ENCODE data around the gene TRNP1. TPM values are rescaled to one million over a fixed set of nuclear protein-coding genes. Genes with fewer than 3 reads are reported as not detected.

TRNP1 gene
- total RNA-seq, 1 experiment from 2014 or later, result 6.5 TPM

DNA sequence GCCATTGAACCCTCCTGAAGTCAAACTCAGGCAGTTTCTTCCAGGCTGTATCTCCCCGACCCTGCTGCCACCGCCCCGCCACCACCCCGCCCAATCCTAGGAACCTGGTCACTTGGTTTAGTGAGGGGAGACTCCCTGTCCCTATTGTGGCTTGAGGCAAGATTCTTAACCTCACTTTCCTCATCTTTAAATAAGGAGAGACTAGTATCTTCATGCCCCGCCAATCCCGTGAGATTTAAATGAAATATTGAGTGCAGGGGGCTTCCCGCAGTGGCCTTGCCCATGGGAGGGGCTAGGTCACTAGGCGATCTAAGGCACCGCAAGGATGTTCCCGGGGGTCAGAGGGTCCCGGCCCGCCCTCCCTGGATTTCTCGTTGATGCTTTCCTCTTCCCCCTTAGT lies 34.2 kb upstream of the TRNP1 start:
- Histone ChIP-seq H3K4me1 (replicated peaks) (peaks cover 23% of the 10 kb centered on the region), H3K27ac (no peak overlapping the region), H3K27me3 (replicated peaks) (peaks cover 21% of the 10 kb centered on the region), H3K4me3 (no peak overlapping the region), H3K9me3 (replicated peaks) (no peaks in the 10 kb centered on the region), H3K36me3 (no peaks in the 10 kb centered on the region)
- DNase-seq (ENCODE audit: low read depth in 1 of 2, low spot score in 2 of 2), result no peak

DNA sequence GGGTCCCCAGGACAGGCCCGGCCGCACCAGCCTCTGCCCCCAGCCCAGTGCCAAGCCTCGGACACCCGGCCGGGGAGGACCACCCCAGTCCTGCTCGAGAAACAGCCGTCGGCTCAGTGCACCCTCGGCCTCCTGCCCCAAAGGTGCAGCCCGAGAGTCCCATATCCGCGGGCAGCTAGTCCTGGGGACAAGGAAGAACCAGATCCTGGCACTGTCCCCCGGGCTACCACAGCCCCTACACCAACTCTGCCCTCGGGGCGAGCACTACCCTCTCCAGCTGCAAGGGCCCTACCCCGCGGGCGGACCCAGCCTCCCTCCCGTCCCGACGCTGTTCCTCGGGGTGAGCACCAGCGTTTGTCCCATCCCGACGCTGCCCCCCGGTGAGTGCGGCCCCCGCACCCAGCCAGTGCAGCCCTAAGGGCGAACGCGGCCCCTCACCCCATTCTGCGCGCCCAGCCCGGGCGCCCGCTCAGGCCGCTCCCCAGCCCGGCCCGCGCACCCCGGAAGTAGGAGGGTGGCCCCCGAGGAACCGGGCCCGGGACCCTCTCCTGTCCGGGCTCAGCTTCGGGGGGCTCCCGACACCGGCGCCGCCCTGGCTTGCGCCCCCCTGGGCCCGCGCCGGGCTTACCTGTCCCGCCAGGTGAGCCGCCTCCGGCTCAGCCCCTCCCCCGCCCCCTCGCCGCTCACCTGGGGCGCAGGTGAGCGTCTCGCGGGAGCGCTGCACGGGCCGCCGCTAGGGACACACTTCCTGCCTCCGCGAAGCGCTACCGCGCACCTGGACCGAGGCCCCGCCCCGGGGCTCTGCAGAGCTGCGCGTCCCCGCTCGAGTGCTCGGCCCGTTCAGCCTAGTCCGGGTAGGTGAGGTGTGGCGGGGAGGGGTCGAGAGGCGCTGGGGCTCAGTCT lies 33.5 kb upstream of the TRNP1 start, which contains the start of gene KDF1:
KDF1 (minus strand) TSS at position 747 of the 903 bp plus-strand sequence. CDS start 8,088 bp downstream, outside the sequence.
- Histone ChIP-seq H3K36me3 (no peaks in the 10 kb centered on the region), H3K27me3 (replicated peaks) (peaks cover 21% of the 10 kb centered on the region), H3K4me3 (no peak within 1 kb of the TSS), H3K4me1 (replicated peaks) (peaks cover 23% of the 10 kb centered on the region), H3K9me3 (replicated peaks) (no peaks in the 10 kb centered on the region), H3K27ac (no peak within 1 kb of the TSS)
- no peak for DNase-seq (ENCODE audit: low read depth in 1 of 2, low spot score in 2 of 2)

DNA sequence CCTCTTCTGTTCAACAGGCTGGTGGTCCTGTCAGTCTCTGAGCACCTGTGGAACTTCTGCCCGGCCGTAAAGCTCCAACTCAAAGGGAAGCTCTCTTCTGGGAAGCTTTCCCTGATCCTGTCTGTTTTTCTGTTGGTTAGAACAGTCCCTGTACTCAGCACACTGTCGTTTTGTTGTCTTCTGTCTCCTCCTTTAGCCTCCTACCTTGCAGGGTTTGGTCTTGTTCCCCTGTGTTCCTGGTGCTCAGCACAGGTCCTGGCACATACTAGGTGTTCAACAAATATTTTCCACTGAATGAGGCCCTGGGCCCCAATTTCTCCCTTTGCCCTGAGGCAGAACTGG lies 32.9 kb upstream of the TRNP1 start:
- Histone ChIP-seq H3K36me3 (no peaks in the 10 kb centered on the region), H3K27me3 (replicated peaks) (peaks cover 18% of the 10 kb centered on the region), H3K27ac (no peak overlapping the region), H3K9me3 (replicated peaks) (no peaks in the 10 kb centered on the region), H3K4me3 (no peak overlapping the region), H3K4me1 (replicated peaks) (peaks cover 23% of the 10 kb centered on the region)
- no peak for DNase-seq (ENCODE audit: low read depth in 1 of 2, low spot score in 2 of 2)

DNA sequence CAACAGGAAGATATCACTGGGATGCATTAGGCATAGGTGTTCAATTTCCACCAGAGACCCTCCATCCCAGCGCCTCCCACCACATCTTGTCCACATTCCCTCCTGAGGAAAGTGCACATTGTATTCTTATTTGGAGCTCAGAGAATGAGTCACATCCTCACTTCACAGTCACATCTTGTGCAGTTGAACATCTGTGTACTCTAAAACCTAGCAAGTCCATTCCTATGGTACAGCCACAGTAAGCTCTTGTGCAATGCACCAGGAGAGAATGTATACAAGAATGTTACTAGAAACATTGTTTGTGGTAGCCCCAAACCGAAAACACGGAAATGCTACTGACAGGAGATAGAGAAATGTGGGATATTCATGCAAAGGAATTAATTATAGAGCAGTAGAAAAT lies 31.7 kb upstream of the TRNP1 start:
- Histone ChIP-seq H3K27me3 (replicated peaks) (peaks cover 18% of the 10 kb centered on the region), H3K9me3 (replicated peaks) (no peaks in the 10 kb centered on the region), H3K4me3 (no peak overlapping the region), H3K36me3 (no peaks in the 10 kb centered on the region), H3K27ac (no peak overlapping the region), H3K4me1 (replicated peaks) (peaks cover 23% of the 10 kb centered on the region)
- DNase-seq (ENCODE audit: low read depth in 1 of 2, low spot score in 2 of 2), result peak in 1 of 2 experiments; percentile 60

DNA sequence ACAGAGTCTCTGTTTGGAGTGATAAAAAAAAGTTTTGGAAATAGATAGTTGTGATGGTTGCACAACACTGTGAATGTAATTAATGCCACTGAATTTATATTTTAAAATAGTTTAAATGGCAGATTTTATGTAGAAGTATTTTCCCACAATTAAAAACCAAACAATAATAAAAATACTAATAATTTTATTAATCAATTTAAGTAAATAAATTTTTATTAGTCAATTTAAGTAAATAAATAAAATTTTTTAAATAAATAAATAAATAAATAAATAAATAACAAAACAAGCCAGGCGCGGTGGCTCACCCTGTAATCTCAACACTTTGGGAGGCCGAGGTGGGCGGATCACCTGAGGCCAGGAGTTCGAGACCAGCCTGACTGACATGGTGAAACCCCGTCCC lies 28.3 kb upstream of the TRNP1 start:
- DNase-seq (ENCODE audit: low read depth in 1 of 2, low spot score in 2 of 2), result no peak
- Histone ChIP-seq H3K27ac (no peak overlapping the region), H3K9me3 (replicated peaks) (no peaks in the 10 kb centered on the region), H3K36me3 (no peaks in the 10 kb centered on the region), H3K27me3 (replicated peaks) (peaks cover 3% of the 10 kb centered on the region), H3K4me1 (replicated peaks) (peaks cover 17% of the 10 kb centered on the region), H3K4me3 (no peak overlapping the region)

DNA sequence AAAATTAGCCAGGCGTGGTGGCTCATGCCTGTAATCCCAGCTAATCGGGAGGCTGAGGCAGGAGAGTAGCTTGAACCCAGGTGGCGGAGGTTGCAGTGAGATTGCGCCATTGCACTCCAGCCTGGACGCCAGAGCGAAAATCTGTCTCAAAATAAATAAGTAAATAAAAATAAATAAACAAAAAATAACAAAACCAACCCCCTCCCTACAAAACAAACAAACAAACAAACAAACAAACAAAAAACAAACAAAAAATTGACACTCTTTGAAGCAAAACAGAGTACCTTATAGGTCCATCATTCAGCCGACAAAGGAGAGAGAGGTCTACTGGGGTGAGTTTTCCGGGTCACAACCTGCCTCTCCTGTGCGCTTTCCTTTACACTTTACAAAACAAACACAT lies 27.9 kb upstream of the TRNP1 start:
- no peaks in the 10 kb centered on the region for H3K36me3 ChIP-seq
- no peak overlapping the region for H3K4me3 ChIP-seq
- no peak overlapping the region for H3K27ac ChIP-seq
- DNase-seq (ENCODE audit: low read depth in 1 of 2, low spot score in 2 of 2), result no peak
- peaks cover 14% of the 10 kb centered on the region for H3K4me1 ChIP-seq (replicated peaks)
- no peaks in the 10 kb centered on the region for H3K27me3 ChIP-seq (replicated peaks)
- H3K9me3 ChIP-seq (replicated peaks), result no peaks in the 10 kb centered on the region

DNA sequence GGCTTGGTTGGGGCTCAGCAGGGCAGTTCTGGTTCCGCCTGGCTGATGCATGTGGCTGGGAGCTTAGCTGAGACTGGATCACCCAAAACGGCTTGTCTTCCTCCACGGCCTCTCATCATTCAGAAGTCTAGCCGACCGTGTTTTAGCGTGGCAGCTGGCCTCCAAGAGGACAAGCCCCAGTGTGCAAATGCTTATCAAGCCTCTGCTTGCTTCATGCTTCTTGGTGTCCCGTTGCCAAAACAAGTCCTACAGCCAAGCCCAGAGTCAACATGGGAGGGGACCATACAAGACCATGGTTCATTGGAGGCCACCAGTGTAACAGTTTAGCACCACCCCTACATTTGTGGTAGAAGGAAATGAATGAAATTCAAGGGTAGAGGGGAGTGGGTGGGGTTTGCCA lies 22.7 kb upstream of the TRNP1 start:
- no peaks in the 10 kb centered on the region for H3K27me3 ChIP-seq (replicated peaks)

DNA sequence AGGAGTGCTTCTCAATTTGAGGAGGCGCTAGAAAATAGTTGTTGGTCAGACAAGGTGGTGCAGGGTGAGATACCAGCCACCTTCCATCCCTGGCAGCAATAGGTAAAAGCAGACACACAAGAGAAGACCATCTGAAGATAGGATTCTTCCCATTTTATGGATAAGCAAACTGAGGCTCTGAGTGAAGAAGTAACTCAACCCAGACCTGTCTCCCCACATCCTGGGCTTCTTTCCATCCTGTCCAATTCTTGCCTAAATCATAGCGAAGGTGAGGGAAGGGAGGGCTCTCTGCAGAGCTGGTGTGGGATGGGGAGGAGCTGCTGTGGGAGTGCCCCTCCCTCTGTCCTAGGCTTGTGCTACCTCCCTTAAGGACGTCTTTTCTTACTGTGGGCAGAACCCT lies 21.9 kb upstream of the TRNP1 start:
- no peaks in the 10 kb centered on the region for H3K9me3 ChIP-seq (replicated peaks)
- H3K27ac ChIP-seq, result no peak overlapping the region

More for the DNA sequence above, 22.7 kb upstream of the TRNP1 start:
- Histone ChIP-seq H3K36me3 (no peaks in the 10 kb centered on the region), H3K27ac (no peak overlapping the region), H3K4me1 (replicated peaks) (no peaks in the 10 kb centered on the region), H3K9me3 (replicated peaks) (no peaks in the 10 kb centered on the region), H3K4me3 (no peak overlapping the region)
- no peak for DNase-seq (ENCODE audit: low read depth in 1 of 2, low spot score in 2 of 2)

DNA sequence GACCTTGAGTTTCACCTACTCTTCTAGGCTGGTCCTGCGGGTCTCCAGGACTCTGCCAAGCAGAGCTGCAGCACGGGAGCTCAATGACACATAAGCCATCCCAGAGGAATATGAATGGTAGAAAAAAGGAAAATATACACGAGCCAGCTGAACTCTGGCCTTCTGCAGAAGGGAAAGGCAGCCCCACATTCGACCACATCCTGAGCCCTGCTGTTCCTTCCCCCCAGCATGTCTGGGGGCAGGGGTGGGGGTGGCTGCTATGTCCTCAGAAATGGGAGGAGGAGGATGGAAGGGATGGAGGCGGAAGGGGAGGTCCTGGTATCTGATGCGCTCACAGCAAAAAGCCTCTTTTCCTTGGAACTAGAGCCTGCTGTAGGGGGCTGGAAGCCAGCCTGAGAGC lies 21.1 kb upstream of the TRNP1 start:
- Histone ChIP-seq H3K4me1 (replicated peaks) (no peaks in the 10 kb centered on the region), H3K27me3 (replicated peaks) (no peaks in the 10 kb centered on the region), H3K27ac (no peak overlapping the region), H3K36me3 (no peaks in the 10 kb centered on the region), H3K4me3 (no peak overlapping the region), H3K9me3 (replicated peaks) (no peaks in the 10 kb centered on the region)
- DNase-seq (ENCODE audit: low read depth in 1 of 2, low spot score in 2 of 2), result no peak

More for the DNA sequence above, 21.9 kb upstream of the TRNP1 start:
- Histone ChIP-seq H3K4me3 (no peak overlapping the region), H3K27me3 (replicated peaks) (no peaks in the 10 kb centered on the region), H3K36me3 (no peaks in the 10 kb centered on the region), H3K4me1 (replicated peaks) (no peaks in the 10 kb centered on the region)
- no peak for DNase-seq (ENCODE audit: low read depth in 1 of 2, low spot score in 2 of 2)

DNA sequence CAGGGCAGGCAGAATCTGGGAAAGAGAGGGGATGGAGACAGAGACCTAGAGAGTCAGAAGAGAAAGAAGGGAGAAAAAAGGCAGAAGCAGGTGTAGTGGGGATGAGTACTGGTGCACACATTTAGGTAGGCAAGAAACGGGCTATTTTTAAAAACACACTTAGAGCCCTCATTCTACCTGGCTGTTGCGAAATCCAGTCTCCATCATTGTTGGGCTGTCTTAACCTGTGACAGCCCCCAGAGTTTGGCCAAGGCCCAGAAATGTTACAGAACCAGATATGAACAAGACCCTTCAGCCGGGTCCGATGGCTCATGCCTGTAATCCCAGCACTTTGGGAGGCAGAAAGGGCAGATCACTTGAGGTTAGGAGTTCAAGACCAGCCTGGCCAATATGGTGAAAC lies 20.7 kb upstream of the TRNP1 start:
- no peak for DNase-seq (ENCODE audit: low read depth in 1 of 2, low spot score in 2 of 2)
- Histone ChIP-seq H3K4me3 (no peak overlapping the region), H3K27me3 (replicated peaks) (no peaks in the 10 kb centered on the region), H3K9me3 (replicated peaks) (no peaks in the 10 kb centered on the region), H3K4me1 (replicated peaks) (no peaks in the 10 kb centered on the region), H3K36me3 (no peaks in the 10 kb centered on the region), H3K27ac (no peak overlapping the region)

DNA sequence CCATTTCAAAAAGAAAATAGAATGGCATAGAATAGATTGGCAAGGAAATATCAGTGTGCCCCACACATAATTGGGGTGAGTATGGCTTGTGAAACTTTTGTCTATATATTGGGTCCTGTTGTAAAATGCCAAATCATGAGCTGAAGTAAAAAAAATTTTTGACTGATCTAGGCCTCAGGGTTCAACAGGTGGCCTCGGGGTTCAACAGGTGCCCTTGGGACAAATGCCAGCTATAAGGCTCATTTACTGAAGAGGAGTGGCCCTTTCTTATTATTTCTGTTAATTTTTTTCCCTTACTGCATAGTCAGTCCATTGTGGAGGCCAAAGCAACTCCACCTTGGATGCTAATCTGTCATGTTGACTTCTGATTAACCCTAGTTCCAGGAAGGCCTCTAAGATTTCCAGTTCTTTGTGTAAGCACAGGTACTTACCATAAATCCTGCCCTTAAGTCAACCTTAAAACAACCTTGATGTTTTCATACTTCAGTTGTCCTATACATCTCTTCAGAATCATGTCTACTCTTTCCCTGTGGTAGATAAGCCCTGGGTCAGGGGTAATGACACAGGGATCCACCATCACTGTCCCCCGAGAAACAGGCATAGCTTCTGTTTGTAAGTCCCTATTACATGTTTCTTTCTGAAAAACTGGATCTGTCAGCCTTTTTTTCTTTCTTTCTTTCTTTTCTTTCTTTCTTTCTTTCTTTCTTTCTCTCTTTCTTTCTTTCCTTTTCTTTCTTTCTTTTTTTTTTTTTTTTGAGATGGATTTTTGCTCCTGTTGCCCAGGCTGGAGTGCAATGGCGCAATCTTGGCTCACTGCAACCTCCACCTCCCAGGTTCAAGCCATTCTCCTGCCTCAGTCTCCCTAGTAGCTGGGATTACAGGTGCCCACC lies 16.6 kb upstream of the TRNP1 start:
- Histone ChIP-seq H3K4me1 (replicated peaks) (no peaks in the 10 kb centered on the region), H3K4me3 (no peak overlapping the region), H3K9me3 (replicated peaks) (no peaks in the 10 kb centered on the region), H3K36me3 (no peaks in the 10 kb centered on the region), H3K27me3 (replicated peaks) (no peaks in the 10 kb centered on the region), H3K27ac (no peak overlapping the region)
- DNase-seq (ENCODE audit: low read depth in 1 of 2, low spot score in 2 of 2), result no peak

DNA sequence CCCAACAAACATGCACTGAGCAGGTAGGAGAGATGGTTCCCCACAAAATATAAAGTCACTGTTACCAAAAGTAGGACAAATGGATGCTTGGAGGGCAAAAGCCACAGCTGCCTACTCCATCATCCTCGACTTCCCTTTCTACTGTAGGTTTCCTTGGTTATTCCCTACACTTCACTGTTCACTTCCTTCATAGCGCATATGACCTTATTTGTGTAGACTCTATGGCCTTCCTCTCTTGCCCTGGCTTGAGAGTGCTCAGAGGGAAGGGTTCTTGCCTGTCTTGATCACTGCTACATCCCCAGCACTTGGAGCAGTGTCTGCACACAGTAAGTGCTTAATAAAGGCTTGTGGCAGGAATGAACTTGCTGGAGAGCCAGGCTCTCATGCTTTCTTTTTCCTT lies 14.6 kb upstream of the TRNP1 start:
- Histone ChIP-seq H3K4me3 (no peak overlapping the region), H3K4me1 (replicated peaks) (no peaks in the 10 kb centered on the region), H3K27ac (no peak overlapping the region), H3K36me3 (no peaks in the 10 kb centered on the region), H3K9me3 (replicated peaks) (no peaks in the 10 kb centered on the region), H3K27me3 (replicated peaks) (no peaks in the 10 kb centered on the region; the same call in 1 of the 2 replicates)
- no peak for DNase-seq (ENCODE audit: low read depth in 1 of 2, low spot score in 2 of 2)

DNA sequence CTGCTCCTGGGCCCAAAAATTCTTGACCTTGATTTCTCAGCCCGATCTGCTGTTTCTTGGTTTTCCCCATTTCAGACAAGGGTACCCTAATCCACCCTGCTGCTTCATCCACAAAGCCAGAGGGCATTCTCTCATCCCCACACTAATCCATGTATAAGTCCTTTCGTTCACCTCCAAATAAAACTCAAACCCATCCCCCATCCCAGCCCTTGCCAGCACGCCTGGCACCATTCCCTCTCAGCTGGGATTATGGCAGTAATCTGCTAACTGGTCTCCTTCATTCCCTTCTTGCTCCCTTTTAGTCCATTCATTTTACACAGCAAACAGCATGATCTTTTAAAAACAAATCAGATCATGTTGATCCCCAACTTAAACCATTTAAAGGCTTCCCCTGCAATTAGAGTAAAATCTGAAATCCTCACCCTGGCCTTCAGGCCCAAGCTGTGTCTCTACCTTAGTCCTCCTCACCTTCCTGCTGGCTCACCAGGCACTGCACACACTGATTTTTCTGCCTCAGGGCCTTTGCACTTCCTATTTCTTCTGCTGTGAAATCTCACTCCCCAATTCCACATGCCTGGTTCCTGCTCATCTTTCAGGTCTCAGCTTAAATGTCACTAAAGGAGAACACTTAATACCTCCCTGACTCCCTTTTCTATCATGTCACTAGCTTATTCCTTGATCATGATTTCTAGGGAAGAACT lies 12.2 kb upstream of the TRNP1 start:
- Histone ChIP-seq H3K4me3 (no peak overlapping the region), H3K27ac (no peak overlapping the region), H3K27me3 (replicated peaks) (peaks cover 5% of the 10 kb centered on the region; the same call in 1 of the 2 replicates), H3K4me1 (replicated peaks) (no peaks in the 10 kb centered on the region), H3K9me3 (replicated peaks) (no peaks in the 10 kb centered on the region), H3K36me3 (no peaks in the 10 kb centered on the region)
- no peak for DNase-seq (ENCODE audit: low read depth in 1 of 2, low spot score in 2 of 2)

Data from SJSA1 (cell line).